HG02852 (cell line): ENCODE data around the gene TSPEAR.
"Not testable (repeated sequence)": the region's sequence is repeated elsewhere in the genome, so short reads cannot be mapped to it uniquely, and the experiment has no call there.

Experiments used
- ATAC-seq: cut with Tn5 transposase; IDR thresholded peaks from one replicate; pipeline ENCODE4 v1.9.1; 2021; ENCODE audit warnings: mild to moderate bottlenecking, moderate library complexity; ENCODE audit not compliant: unreplicated experiment

TSPEAR gene

DNA sequence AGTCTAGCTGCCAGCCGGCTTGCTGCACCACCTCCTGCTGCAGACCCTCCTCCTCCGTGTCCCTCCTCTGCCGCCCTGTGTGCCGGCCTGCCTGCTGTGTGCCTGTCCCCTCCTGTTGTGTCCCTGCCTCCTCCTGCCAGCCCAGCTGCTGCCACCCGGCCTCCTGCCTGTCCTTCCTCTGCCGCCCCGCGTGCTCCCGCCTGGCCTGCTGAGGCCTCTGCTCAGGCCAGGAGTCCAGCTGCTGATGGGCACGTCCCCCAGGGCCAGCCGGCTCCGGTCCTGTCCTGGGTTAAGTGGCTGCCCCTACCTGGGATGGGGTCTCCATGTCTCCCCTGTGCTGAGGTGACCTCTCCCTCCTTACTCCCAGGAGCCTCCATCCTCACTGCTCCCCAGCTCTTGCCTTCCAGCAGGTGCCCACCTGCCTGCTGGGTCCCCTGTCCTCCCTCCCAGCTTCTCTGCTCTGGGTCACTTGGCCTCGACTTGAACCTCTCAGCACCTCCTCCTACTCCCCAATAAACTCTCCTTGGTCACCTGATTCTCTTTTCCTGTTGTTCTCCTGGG, 98.6 kb downstream of the TSPEAR start:
- ATAC-seq = no peak

DNA sequence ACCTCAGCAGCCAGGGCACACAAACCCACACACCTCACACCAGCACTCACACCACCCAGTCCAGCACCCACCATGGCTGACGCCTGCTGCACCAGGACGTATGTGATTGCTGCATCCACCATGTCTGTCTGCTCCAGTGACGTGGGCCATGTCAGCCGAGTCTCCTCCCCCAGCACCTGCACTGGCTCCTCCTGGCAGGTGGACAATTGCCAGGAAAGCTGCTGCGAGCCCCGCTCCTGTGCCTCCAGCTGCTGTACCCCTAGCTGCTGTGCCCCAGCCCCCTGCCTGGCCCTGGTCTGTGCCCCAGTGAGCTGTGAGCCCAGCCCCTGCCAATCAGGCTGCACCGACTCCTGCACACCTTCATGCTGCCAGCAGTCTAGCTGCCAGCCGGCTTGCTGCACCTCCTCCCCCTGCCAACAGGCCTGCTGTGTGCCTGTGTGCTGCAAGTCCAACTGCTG, 99.3 kb downstream of the TSPEAR start, which contains the start of gene KRTAP10-8:
Gene KRTAP10-8 (plus strand): TSS at position 51 of the 458 bp plus-strand sequence. CDS start 22 bp downstream, at position 73.
- no peak for ATAC-seq

DNA sequence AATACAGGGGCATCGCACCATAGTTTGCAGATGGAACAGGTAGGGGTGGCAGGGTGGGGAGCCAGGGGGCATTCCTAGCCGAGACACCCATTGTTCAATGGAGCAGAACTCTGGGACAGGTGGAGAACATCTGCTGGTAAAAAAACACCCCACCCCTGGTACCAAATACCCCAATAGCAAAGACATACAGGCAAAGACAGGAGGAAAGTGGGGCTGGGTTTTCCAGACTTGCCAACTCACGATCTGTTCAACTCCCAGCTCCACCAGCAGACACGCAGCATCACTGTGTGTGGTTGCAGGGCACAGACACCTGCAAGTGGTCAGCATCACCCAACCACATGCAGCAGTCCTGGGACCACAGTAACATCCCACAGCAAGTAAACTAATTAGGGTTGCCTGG, 99.8 kb downstream of the TSPEAR start:
- no peak for ATAC-seq

DNA sequence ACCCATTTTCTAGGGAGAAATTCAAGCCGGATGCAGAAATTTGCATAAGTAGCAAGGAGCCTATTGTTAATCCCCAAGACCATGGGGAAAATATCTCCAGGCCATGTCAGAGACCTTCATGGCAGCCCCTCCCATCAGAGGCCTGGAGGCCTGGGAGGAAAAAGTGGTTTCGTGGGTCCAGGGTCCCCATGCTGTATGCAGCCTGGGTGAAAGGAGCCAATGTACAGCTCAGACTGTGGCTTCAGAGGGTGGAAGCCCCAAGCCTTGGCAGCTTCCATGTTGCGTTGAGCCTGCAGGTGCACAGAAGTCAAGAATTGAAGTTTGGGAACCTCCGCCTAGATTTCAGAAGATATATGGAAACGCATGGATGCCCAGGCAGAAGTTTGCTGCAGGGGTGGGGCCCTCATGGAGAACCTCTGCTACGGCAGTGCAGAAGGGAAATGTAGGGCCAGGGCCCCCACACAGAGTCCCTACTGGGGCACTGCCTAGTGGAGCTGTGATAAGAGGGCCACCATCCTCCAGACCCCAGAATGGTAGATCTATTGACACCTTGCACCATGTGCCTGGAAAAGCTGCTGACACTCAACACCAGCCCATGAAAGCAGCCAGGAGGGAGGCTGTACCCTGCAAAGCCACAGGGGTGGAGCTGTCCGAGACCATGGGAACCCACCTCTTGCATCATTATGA, 101.1 kb downstream of the TSPEAR start:
- ATAC-seq = not testable (repeated sequence)

DNA sequence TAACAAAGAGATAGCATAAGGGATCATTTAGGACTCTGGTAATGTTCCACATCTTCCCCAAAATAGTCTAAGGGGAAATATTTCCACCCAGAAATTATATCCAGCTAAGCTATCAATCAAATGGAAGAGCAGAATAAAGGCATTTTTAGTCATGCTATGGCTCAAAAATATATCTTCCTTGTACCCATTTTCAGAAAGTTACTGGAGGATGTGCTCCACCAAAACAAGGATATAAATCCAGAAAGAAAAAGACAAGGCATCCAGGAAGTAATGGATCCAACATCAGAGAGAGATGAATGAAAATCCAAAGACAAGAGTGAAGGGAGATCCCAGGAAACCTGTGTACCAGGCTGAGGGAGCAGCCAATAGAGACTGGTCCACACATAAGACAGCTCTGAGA, 102.2 kb downstream of the TSPEAR start:
- ATAC-seq = no peak

DNA sequence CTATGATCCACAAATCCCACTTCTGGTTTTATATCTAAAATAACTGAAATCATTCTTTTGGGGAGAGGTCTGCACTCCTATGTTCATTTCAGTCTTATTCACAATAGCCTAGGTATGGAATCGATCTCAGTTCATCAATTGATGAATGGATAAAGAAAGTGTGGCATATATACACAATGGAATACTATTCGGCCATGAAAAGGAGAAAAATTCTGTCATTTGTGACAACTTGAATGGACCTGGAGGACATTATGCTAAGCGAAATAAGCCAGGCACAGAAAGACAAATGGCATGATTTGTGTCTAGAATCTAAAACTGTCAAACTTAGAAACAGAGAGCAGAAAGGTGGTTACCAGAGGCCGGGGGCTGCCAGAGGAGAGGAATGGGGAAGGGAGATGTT, 104.9 kb downstream of the TSPEAR start:
- ATAC-seq = no peak

DNA sequence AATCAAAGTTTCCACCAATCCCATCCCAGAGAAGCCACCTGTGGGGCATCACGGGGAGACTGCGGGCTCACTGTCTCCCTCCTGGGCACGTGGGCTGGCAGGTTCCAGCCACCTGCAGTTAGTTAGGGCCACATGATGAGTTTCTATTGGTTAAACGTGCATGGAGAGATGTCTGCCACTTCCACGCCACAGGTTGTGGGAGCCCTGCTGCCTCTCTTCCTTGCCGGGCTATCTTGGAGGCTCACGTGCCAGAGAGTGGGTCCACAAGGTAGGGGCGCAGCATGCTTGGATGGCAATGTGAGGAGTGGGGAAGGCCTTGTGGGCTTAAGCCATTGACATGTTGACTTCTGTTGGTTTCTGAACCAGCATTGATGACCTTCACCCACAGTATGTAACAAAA, 107.5 kb downstream of the TSPEAR start:
- no peak for ATAC-seq

DNA sequence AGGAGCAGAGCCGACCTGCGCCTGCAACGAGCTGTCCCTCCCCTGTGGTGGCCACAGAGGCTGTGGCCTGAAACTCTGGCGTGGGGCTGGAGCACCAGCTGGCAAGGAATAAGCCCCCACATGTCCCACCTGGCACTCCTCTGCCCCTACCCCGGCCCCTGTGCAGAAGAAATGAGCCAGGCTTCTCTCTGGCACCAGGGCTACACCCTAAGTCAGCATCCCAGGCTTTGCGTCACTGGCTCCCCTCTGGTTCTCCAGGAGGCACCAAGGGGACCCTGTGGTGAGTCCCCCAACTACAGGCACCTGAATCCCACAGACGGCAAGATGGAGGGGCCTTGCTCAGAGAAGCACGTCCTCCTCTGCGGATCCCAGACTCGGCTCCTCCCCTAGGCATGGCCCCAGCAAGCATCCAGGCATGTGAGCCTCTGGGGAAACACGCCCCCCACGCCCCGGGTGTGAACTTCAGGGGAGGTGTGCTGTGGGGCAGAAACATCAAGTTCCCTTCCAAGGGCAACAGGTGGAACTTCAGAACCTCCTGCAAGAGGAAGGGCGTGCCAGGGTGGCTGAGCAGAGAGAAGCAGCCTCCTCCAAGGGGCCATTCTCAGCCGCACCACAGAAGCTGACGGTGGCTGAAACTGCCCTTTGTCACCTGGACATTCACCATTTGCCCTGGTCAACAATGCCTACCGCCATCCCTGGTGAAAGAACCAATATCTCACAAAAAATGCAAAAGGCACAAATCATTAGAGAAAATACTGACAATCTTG, 108.1 kb downstream of the TSPEAR start:
- ATAC-seq = no peak

DNA sequence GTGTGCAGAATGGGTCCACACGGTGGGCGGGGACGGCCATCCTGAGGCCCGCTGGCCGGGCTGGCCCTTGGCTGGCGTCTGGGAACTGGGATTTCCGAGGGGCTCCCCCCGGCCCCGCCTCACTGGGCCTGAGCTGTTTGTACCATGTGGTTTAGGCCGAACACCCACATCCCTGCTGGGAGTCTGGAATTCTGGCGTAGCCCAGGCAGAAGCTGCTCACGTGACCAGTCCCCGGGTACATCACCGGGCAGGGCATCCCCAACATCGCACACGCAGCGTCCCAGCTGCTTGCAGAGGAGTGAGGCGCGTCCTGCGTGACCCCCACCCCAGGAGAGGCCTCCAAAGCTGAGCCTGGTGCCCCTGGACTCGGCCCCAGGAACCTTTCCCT, 108.9 kb downstream of the TSPEAR start:
- no peak for ATAC-seq

DNA sequence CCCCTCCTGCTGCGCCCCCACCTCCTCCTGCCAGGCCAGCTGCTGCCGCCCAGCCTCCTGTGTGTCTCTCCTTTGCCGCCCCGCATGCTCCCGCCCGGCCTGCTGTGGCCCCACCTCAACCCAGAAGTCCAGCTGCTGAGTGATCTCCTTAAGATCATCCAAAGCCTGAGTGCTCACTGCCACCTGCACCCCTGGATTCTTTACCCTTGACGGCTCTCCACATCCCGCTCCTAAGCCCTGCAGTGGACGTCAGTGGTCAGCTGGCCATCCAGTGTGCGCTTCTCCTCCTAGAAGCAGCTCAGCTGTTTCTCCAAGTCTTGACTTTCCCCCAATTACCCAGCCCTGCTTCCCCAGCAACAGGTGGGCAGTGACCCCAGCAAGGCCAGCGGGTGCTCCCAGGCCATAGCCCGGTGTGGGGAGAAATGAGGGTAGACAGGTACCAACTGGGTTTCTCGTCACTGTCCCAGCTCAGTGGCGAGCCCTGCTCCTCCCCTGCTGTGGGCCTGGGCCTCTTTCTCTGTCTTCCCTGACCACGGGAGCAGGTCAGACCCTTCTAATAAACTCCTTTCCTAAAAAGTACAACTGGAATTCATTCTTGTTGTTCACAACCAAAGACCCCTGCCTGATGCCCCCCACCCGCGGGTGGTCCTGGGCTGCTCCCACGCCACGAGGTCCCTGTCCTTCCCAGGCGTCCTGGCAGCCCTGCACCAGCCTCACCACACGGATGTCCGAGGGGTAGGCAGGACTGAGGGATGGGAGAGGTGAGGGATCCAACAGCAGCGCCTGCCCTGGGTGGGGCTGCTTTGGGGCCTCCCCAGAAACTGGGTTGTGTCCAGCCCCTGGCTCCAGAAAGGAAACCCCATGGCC, 109.5 kb downstream of the TSPEAR start:
- no peak for ATAC-seq

DNA sequence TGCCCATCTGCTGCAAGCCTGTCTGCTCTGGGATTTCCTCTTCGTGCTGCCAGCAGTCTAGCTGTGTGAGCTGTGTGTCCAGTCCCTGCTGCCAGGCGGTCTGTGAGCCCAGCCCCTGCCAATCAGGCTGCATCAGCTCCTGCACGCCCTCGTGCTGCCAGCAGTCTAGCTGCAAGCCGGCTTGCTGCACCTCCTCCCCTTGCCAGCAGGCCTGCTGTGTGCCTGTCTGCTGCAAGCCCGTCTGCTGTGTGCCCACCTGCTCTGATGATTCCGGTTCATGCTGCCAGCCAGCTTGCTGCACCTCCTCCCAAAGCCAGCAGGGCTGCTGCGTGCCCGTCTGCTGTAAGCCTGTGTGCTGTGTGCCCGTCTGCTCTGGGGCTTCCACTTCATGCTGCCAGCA, 110.3 kb downstream of the TSPEAR start:
- not testable (repeated sequence) for ATAC-seq

DNA sequence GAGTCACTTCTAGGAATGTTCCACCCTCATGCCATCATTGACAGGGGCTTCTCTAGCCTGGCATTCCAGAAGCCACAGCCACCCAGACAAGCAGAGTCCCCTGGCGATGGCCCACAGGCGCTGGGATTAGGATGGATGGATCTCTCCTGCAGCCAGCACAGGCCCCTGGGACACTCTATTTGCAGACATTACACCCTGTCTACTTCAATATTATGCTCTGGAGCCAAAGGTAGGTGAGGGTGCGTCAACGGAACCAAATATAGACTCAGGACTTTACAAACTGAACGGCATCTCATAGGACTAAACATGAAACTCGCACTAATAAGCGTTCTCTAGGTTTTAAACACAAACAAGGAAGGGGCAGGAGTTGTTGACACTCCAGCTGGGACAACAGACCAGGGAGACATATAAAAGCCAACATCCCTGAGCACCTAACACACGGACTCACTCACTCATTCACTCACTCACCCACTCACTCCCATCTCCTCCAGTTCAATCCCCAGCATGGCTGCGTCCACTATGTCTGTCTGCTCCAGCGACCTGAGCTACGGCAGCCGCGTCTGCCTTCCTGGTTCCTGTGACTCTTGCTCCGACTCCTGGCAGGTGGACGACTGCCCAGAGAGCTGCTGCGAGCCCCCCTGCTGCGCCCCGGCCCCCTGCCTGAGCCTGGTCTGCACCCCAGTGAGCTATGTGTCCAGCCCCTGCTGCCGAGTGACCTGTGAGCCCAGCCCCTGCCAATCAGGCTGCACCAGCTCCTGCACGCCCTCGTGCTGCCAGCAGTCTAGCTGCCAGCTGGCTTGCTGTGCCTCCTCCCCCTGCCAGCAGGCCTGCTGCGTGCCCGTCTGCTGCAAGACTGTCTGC, 111.0 kb downstream of the TSPEAR start, which contains the start of gene KRTAP10-7:
Gene KRTAP10-7 (plus strand): TSS at position 480 of the 861 bp plus-strand sequence. CDS start 25 bp downstream, at position 505.
- ATAC-seq = not testable (repeated sequence)

DNA sequence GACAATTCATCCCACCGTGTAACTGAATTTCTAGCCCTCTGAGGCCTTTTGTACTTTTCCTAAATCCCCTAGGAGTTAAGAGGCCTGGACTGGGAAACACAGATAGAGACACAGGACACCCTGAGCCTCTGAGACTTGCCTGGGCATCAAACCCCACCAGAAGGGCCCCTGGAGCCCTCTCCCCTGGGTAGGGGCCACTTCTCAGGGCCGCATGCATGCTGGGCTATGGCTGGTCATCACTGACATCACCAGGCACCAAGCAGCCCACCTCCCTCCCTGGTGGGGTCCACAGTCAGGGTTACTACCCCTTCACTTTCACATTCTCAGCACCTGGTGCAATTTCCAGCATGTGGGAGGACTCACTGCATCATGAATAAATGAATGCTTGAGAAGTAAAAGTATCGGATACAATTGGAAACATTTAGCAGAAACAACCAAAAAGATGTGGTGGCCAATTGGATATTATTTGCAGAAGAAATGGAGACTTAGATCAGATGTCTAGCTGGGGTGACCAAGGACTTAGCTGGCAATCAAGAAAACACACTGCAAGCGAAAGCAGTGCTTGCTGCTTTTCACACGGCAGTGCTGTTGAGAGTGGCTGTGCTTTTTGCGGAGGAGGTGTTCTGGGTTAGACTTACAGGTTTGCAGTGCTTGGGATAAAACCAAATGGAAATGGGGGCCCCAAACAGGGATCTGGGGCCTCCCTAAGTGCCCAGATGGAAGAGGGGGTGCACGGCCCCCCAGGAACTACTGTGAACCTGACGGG, 111.9 kb downstream of the TSPEAR start:
- no peak for ATAC-seq

DNA sequence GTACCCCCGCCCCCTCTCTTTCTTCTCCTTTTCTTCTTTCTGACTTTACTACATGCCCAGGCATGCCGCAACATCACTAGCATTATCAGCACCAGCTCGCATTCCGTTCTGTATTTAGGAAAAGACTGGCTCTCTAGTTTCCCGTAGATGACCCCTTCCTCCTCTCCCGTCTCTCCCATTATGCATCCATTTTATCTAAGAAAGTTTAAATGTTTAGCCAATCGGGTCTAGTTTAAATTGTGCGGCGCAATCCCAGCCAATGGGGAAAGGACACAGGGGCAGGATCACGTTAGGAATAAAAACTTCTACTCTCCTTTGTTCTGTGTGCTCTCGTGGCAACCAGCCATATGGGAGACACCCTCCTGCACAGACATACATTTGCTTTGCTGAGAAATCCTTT, 113.3 kb downstream of the TSPEAR start:
- ATAC-seq = no peak

DNA sequence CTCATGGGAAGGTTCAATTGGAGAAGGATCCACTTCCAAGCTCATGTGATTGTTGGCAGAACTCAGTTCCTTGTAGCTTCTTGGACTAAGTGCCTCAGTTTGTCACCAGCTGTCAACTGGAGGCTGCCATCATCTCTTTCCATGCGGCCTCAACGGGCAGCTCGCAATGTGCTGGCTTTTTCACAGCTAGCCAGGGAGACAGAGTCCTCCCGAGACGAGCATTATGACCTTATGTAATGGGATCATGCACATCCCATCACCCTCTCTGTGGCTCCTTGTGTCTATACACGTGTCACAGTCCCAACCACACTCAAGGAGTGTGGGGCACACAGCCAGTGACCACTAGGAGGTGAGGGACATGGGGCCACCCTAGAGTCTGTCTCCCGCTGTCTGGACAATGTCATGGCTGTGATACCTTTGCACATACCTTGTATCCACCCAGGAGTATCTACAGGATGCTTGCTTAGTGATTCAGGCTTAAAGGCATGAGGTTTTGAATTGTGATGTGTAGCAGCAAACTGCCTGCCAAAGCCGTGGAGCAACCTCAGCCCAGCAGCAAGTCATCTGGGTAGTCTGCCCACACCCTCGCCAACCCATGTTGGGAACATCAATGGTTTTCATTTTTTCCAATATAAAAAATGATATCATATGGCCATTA, 115.2 kb downstream of the TSPEAR start:
- no peak for ATAC-seq

DNA sequence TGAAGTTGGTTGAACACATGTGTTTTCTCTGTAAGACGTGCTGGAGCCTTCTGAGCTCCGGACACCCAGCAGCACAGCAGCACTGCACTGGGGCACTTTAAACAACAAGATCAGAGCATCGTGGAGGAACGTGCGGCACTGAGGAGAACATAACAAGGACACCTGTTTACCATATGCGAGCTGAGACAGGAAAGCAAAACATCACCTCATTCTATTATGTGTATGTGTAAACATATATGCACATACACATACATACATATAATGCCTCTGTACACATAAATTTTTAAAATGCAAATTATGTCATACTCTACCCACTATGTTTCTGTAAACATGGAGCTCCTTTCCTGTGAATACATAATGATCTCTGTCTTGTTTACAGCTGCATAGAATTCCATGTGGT, 115.8 kb downstream of the TSPEAR start:
- ATAC-seq = no peak

DNA sequence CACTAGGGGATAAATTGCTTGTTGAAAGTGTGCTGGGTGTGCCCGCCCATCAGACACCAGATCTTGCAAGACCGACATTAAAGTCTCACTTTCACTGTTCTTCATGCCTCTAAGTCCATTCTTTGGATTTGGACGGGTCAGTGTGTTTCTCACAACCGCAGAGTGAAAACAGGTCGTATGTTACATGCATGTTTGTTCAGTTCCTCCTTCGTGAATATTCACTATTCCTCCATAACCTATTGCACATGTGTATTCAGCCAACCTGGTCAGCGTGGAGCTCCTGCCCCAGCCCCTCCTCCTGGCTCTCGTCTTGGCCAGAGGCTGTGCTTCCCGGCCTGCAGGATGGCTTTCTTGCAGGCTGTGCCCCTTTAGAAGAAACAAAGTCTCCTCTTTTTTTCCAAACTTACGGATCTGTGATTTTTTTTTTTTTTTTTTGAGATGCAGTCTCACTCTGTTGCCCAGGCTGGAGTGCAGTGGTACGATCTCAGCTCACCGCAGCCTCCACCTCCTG, 116.9 kb downstream of the TSPEAR start:
- ATAC-seq = no peak

DNA sequence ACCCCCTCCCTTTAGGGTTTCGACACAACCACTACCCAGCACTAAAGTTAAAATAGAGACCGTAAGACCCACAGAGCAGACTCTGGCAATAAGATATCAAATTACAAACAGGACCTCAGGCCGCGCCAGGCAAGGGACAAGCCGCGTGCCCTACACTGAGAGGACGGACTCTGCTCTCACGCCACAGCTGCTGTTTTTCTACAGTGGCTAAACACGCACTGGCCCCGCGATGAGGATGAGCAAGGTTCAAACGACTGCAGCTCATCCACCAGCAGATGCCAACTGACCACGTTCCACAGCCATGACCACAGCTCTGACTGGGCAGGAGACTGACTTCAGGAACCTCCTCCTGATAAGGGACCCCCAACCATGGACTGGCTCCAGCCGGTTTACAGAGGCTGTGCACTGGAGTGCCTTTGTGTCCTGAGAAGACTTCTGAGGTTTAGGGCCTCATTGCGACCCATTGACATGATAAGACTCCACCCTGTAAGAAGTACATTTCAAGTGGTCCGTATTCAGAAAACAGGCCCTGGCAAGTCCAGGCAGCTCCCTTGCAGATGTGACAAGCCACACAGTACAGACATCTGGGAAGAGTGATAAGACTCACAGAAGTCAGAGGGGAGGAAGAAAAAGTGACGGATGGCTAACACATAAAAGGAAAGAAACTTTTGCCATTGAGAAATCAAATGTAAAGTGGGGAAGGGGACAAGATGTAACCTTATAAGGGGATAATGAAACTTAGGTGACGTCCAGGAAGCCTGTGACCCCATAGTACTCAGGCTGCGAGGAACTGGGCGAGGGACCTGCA, 117.6 kb downstream of the TSPEAR start:
- no peak for ATAC-seq
